ENCODE data around the gene CRTAC1. TPM values are rescaled to one million over a fixed set of nuclear protein-coding genes. Genes with fewer than 3 reads are reported as not detected.

Gene CRTAC1
- total and polyA plus RNA-seq, 10 of the 15 experiments (the other 5 are each of a cell fraction or from before 2014, with no cell fraction given): 0.10 TPM; not detected in 9

DNA sequence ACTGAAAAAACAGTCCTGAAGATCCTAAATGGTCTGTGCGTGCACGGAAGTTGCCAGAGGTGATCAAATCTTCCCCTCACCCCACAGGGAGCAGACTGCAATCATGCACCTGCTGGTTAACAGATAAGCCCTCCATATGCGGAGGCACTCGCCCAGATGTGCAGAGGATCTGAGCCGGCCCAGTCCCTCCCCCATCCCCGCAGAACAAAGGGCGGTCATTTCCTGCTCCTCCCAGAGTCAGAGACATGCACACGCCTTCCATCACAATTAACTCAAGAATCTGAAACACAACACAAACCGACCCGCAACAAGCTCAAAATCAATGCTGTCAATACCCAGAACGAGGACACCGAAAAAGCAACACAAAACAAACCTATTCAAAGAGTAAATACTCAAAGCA lies 24.2 kb downstream of the CRTAC1 start:
- SMC1A ChIA-PET (ENCODE audit: uncharacterized antibody, unreplicated experiment): interaction anchor here (0.6 kb wide), 1 partner anchor 1856 kb away, joined by 3 read pairs; no protein-coding TSS in a partner anchor
- no peak overlapping the region for H3K4me2 ChIP-seq (ENCODE audit: control insufficient read depth, insufficient read depth)
- no peak for TF ChIP-seq SUPT20H (IDR thresholded peaks at IDR 0.05; ENCODE audit: borderline replicate concordance, control insufficient read depth, low read depth, low read length)
- no peak for TF ChIP-seq MTA3 (IDR thresholded peaks at IDR 0.05; ENCODE audit: borderline replicate concordance, low read length)
- no peak for TF ChIP-seq ZNF384 (IDR thresholded peaks at IDR 0.05; ENCODE audit: borderline replicate concordance, low read depth, low read length)
- no peak for TF ChIP-seq NRF1 (conservative IDR thresholded peaks at IDR 0.05; ENCODE audit: low read depth, low read length)
- TF ChIP-seq GATAD2B (conservative IDR thresholded peaks at IDR 0.05; ENCODE audit: low read depth): no peak
- TF ChIP-seq LARP7 (IDR thresholded peaks at IDR 0.05): no peak
- no peak for TF ChIP-seq FOS (IDR thresholded peaks at IDR 0.05; ENCODE audit: borderline replicate concordance, extremely low read depth, insufficient read length)
- TF ChIP-seq, protein P1, sequence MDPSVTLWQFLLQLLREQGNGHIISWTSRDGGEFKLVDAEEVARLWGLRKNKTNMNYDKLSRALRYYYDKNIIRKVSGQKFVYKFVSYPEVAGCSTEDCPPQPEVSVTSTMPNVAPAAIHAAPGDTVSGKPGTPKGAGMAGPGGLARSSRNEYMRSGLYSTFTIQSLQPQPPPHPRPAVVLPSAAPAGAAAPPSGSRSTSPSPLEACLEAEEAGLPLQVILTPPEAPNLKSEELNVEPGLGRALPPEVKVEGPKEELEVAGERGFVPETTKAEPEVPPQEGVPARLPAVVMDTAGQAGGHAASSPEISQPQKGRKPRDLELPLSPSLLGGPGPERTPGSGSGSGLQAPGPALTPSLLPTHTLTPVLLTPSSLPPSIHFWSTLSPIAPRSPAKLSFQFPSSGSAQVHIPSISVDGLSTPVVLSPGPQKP (IDR thresholded peaks at IDR 0.05; ENCODE audit: low read depth, low read length): no peak
- no peak for TF ChIP-seq SIX5 (IDR thresholded peaks at IDR 0.05; ENCODE audit: low read depth, low read length, severe bottlenecking)
- no peak for TF ChIP-seq BCL11A (IDR thresholded peaks at IDR 0.05; ENCODE audit: low read depth, low read length)
- no peak for TF ChIP-seq IRF5 (IDR thresholded peaks at IDR 0.05; ENCODE audit: borderline replicate concordance)
- no peaks in the 10 kb centered on the region for H4K20me1 ChIP-seq (ENCODE audit: control insufficient read depth, insufficient read depth)
- BruUV-seq (replicated peaks): no TSS peak
- FAIRE-seq (no peak), ATAC-seq (no peak), DNase-seq (ENCODE audit: low read depth, low spot score) (no peak)
- RAD21 ChIA-PET (ENCODE audit: unreplicated experiment): no interaction called here
- CTCF ChIA-PET: interaction anchor here (1.3 kb wide), 1 partner anchor 35 kb away, joined by 6 read pairs; no protein-coding TSS in a partner anchor
- no peak overlapping the region for H3K4me3 ChIP-seq
- H3K9me3 ChIP-seq (replicated peaks; ENCODE audit: control insufficient read depth, insufficient read depth, low read length): no peaks in the 10 kb centered on the region
- 15% methylated on average over 12 of the region's 12 CpGs for WGBS (ENCODE audit: insufficient coverage, insufficient replicate concordance, low lambda C conversion rate, missing lambda C conversion rate)
- no peaks in the 10 kb centered on the region for H3K4me1 ChIP-seq (ENCODE audit: control insufficient read depth, insufficient read depth, low read length)
- POLR2A ChIA-PET: no interaction called here
- no peaks in the 10 kb centered on the region for H3K79me2 ChIP-seq (ENCODE audit: control insufficient read depth, insufficient read depth, low read length)
- intact Hi-C loops (cut with micrococcal nuclease; ENCODE audit: unreplicated experiment) (no loop called here), in situ Hi-C loops (cut with MboI) (no loop called here)
- H3K27me3 ChIP-seq (replicated peaks in 1 of 2; ENCODE audit: control insufficient read depth in 2 of 2, insufficient read depth in 2 of 2, low read length in 1 of 2): peaks cover 0 to 2% of the 10 kb centered on the region in 2 experiments; a peak in 2 of 4 replicates
- no peaks in the 10 kb centered on the region for H3K36me3 ChIP-seq (ENCODE audit: control insufficient read depth in 2 of 2, insufficient read depth in 2 of 2, low read length in 1 of 2)
- no peak overlapping the region for H3K9ac ChIP-seq (ENCODE audit: control insufficient read depth, insufficient read depth, low read length)
- H2AFZ ChIP-seq (ENCODE audit: control insufficient read depth, low read depth, low read length): no peak overlapping the region
- H3K27ac ChIP-seq (ENCODE audit: control insufficient read depth, insufficient read depth): no peak overlapping the region

Data from GM12878 (cell line).